OCI-M2 (cell line): ENCODE data around the gene ACKR4.
"Not testable (repeated sequence)": the region's sequence is repeated elsewhere in the genome, so short reads cannot be mapped to it uniquely, and the experiment has no call there.

Experiments used
- DNase-seq: peaks from one replicate; lab custom pipeline; 2025; ENCODE audit not compliant: unreplicated experiment; lab: John Stamatoyannopoulos, UW

Gene ACKR4

GRCh38 chr3:132593947-132594323, 3.1 kb upstream of the ACKR4 start:
- no peak for DNase-seq

GRCh38 chr3:132594498-132594897, 2.6 kb upstream of the ACKR4 start:
- DNase-seq, result no peak

- no peak for DNase-seq
Measured at GRCh38 chr3:132595014-132595413, 2.1 kb upstream of the ACKR4 start.

GRCh38 chr3:132596326-132596725, 744 bp upstream of the ACKR4 start:
- no peak for DNase-seq

GRCh38 chr3:132597660-132598059, 590 bp downstream of the ACKR4 start:
- DNase-seq, result no peak

- DNase-seq, result no peak
Measured at GRCh38 chr3:132598181-132598580, 1.1 kb downstream of the ACKR4 start.

GRCh38 chr3:132600614-132601013, 3.5 kb downstream of the ACKR4 start:
- not testable (repeated sequence) for DNase-seq

GRCh38 chr3:132605374-132605792, 8.3 kb downstream of the ACKR4 start:
- DNase-seq, result no peak

- DNase-seq, result no peak
Measured at GRCh38 chr3:132606085-132606484, 9.0 kb downstream of the ACKR4 start.

GRCh38 chr3:132606620-132607019, 9.6 kb downstream of the ACKR4 start:
- not testable (repeated sequence) for DNase-seq

GRCh38 chr3:132615301-132615700, 18.2 kb downstream of the ACKR4 start:
- not testable (repeated sequence) for DNase-seq

- DNase-seq, result no peak
Measured at GRCh38 chr3:132615881-132616280, 18.8 kb downstream of the ACKR4 start.

GRCh38 chr3:132616780-132617179, 19.7 kb downstream of the ACKR4 start:
- no peak for DNase-seq

GRCh38 chr3:132622148-132622547, 25.1 kb downstream of the ACKR4 start:
- no peak for DNase-seq

- DNase-seq, result no peak
Measured at GRCh38 chr3:132622761-132623160, 25.7 kb downstream of the ACKR4 start.

GRCh38 chr3:132623646-132624045, 26.6 kb downstream of the ACKR4 start:
- no peak for DNase-seq

GRCh38 chr3:132624790-132625189, 27.7 kb downstream of the ACKR4 start:
- no peak for DNase-seq

GRCh38 chr3:132625613-132626012, 28.5 kb downstream of the ACKR4 start:
- DNase-seq, result no peak

GRCh38 chr3:132626955-132627354, 29.9 kb downstream of the ACKR4 start:
- no peak for DNase-seq

- DNase-seq, result no peak
Measured at GRCh38 chr3:132628157-132628556, 31.1 kb downstream of the ACKR4 start.

GRCh38 chr3:132629928-132630327, 32.9 kb downstream of the ACKR4 start:
- no peak for DNase-seq

- DNase-seq, result no peak
Measured at GRCh38 chr3:132630612-132631011, 33.5 kb downstream of the ACKR4 start.

GRCh38 chr3:132635052-132635451, 38.0 kb downstream of the ACKR4 start:
- DNase-seq, result no peak

- no peak for DNase-seq
Measured at GRCh38 chr3:132637590-132637989, 40.5 kb downstream of the ACKR4 start.
